ENCODE results near the gene KRTCAP3.
"Not testable (repeated sequence)": the region's sequence is repeated elsewhere in the genome, so short reads cannot be mapped to it uniquely, and the experiment has no call there.

KRTCAP3 gene

DNA sequence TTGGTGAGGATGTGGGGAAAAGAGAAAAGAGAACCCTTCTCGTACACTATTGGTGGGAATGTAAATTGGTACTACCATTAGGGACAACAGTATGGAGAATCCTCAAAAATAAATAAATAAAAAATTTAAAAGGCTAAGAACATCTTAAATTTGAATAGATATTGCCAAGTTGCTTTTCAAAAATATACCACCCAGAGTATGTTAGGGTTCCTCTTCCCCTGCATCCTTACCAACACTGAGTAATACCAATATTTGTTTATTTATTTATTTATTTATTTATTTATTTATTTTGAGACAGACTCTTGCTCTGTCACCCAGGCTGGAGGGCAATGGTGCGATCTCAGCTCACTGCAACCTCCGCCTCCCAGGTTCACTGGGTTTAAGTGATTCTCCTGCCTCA is 19.2 kb upstream of the KRTCAP3 start:
- peaks cover 4% of the 10 kb centered on the region for H3K4me1 Mint-ChIP-seq
- no peaks in the 10 kb centered on the region for H3K9me3 Mint-ChIP-seq
- H3K36me3 Mint-ChIP-seq = no peaks in the 10 kb centered on the region
- H3K4me3 Mint-ChIP-seq = no peak overlapping the region
- H3K27ac Mint-ChIP-seq = no peak overlapping the region
- DNase-seq (ENCODE audit: low spot score in 2 of 2) = no peak
- H3K27me3 Mint-ChIP-seq = no peaks in the 10 kb centered on the region
- no peak for ATAC-seq (ENCODE audit: low read depth)

DNA sequence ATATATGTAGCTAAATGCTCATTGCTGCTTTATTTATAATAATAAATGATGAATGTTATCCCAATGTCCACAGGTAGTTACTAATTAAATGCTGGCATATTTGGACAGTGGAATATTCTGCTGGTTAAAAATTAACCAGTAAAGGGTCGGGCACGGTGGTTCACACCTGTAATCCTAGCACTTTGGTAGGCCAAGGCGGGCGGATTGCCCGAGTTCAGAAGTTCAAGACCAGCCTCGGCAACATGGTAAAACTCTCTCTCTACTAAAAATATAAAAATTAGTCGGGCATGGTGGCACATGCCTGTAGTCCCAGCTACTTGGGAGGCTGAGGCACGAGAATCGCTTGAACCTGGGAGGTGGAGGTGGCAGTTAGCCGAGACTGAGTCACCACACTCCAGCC is 17.1 kb upstream of the KRTCAP3 start:
- H3K36me3 Mint-ChIP-seq; ATAC-seq (ENCODE audit: low read depth); H3K9me3 Mint-ChIP-seq; H3K27ac Mint-ChIP-seq; H3K4me3 Mint-ChIP-seq; DNase-seq (ENCODE audit: low spot score in 2 of 2); H3K27me3 Mint-ChIP-seq: not testable (repeated sequence)
- H3K4me1 Mint-ChIP-seq = peaks cover 13% of the 10 kb centered on the region

GRCh38 chr2:27427863-27428212 is 14.3 kb upstream of the KRTCAP3 start:
- Mint-ChIP-seq H3K4me1 (peaks cover 15% of the 10 kb centered on the region), H3K27ac (peak overlapping the region; percentile 93)
- no peak for ATAC-seq (ENCODE audit: low read depth)

GRCh38 chr2:27428213-27428977 is 13.8 kb upstream of the KRTCAP3 start, which contains the start of gene NRBP1:
NRBP1 (plus strand) TSS chr2:27428631; CDS start chr2:27433274, 4,643 bp downstream.
- H3K27ac Mint-ChIP-seq = peak within 1 kb of the TSS; percentile 93
- H3K27me3 Mint-ChIP-seq = no peaks in the 10 kb centered on the region
- H3K36me3 Mint-ChIP-seq = peaks cover 4% of the 10 kb centered on the region
- peak; percentile 87 to 90 for DNase-seq (ENCODE audit: low spot score in 2 of 2)
- H3K4me3 Mint-ChIP-seq = peak within 1 kb of the TSS; percentile 100
- no peaks in the 10 kb centered on the region for H3K9me3 Mint-ChIP-seq
- H3K4me1 Mint-ChIP-seq = peaks cover 19% of the 10 kb centered on the region
- peak; percentile 90 for ATAC-seq (ENCODE audit: low read depth)

More at GRCh38 chr2:27427863-27428212, 14.3 kb upstream of the KRTCAP3 start:
- no peaks in the 10 kb centered on the region for H3K36me3 Mint-ChIP-seq
- H3K27me3 Mint-ChIP-seq = no peaks in the 10 kb centered on the region
- H3K4me3 Mint-ChIP-seq = peak overlapping the region; percentile 100
- H3K9me3 Mint-ChIP-seq = no peaks in the 10 kb centered on the region
- DNase-seq (ENCODE audit: low spot score in 2 of 2) = no peak

DNA sequence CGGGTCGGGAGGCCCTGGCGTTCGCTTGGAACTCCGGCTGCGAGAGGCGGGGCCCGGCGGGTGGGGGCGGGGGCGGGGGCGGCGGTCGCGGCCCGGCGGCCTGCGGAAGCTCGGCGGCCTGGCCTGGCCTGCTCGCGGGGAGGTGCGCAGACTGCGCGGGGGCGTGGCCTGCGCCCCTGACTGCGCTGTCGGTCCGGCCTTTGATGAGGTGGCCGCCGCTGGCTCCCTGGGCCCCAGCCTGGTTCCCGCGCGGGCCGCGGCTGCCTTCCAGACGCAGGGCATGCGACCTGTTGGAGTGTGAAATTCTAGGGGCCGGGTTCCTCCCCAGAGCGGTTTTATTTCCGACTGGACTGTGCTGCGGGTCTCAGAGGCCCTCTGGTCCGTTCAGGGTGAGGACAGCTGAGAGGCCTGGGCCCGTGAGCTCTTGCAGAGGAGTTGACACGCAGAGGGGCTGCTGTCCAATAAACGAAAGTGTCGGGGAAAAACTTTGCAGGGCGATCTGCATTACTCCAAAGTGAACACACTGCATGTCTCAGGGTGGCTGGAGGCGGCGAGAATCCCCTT is 13.1 kb upstream of the KRTCAP3 start:
- no peak for DNase-seq (ENCODE audit: low spot score in 2 of 2)
- no peaks in the 10 kb centered on the region for H3K27me3 Mint-ChIP-seq
- H3K9me3 Mint-ChIP-seq = no peaks in the 10 kb centered on the region
- peak overlapping the region; percentile 89 for H3K4me3 Mint-ChIP-seq
- peaks cover 23% of the 10 kb centered on the region for H3K4me1 Mint-ChIP-seq
- H3K27ac Mint-ChIP-seq = peak overlapping the region; percentile 83
- peaks cover 10% of the 10 kb centered on the region for H3K36me3 Mint-ChIP-seq
- peak; percentile 63 for ATAC-seq (ENCODE audit: low read depth)

- peaks cover 29% of the 10 kb centered on the region for H3K36me3 Mint-ChIP-seq
- DNase-seq (ENCODE audit: low spot score in 2 of 2) = no peak
These were observed 10.8 kb upstream of the KRTCAP3 start for GRCh38 chr2:27431395-27431794.

GRCh38 chr2:27435628-27436027 is 6.6 kb upstream of the KRTCAP3 start:
- Mint-ChIP-seq H3K4me3 (no peak overlapping the region), H3K27ac (no peak overlapping the region), H3K4me1 (peaks cover 12% of the 10 kb centered on the region), H3K9me3 (no peaks in the 10 kb centered on the region), H3K36me3 (peaks cover 49% of the 10 kb centered on the region), H3K27me3 (no peaks in the 10 kb centered on the region)
- ATAC-seq (ENCODE audit: low read depth) (no peak), DNase-seq (ENCODE audit: low spot score in 2 of 2) (no peak)

More at GRCh38 chr2:27431395-27431794, 10.8 kb upstream of the KRTCAP3 start:
- H3K9me3 Mint-ChIP-seq = no peaks in the 10 kb centered on the region
- H3K27ac Mint-ChIP-seq = no peak overlapping the region
- no peak overlapping the region for H3K4me3 Mint-ChIP-seq
- ATAC-seq (ENCODE audit: low read depth) = no peak
- H3K27me3 Mint-ChIP-seq = no peaks in the 10 kb centered on the region
- H3K4me1 Mint-ChIP-seq = peaks cover 27% of the 10 kb centered on the region

GRCh38 chr2:27441226-27441926 is 805 bp upstream of the KRTCAP3 start:
- no peaks in the 10 kb centered on the region for H3K27me3 Mint-ChIP-seq
- peaks cover 5% of the 10 kb centered on the region for H3K4me1 Mint-ChIP-seq
- H3K27ac Mint-ChIP-seq = no peak overlapping the region
- H3K36me3 Mint-ChIP-seq = peaks cover 37% of the 10 kb centered on the region
- H3K9me3 Mint-ChIP-seq = no peaks in the 10 kb centered on the region
- no peak overlapping the region for H3K4me3 Mint-ChIP-seq
- DNase-seq (ENCODE audit: low spot score in 2 of 2) (no peak), ATAC-seq (ENCODE audit: low read depth) (no peak)

GRCh38 chr2:27442920-27443282 is 720 bp downstream of the KRTCAP3 start:
- no peak for DNase-seq (ENCODE audit: low spot score in 2 of 2)
- Mint-ChIP-seq H3K4me3 (peak overlapping the region; percentile 61), H3K27me3 (no peaks in the 10 kb centered on the region), H3K9me3 (no peaks in the 10 kb centered on the region), H3K36me3 (peaks cover 37% of the 10 kb centered on the region), H3K4me1 (peaks cover 5% of the 10 kb centered on the region), H3K27ac (peak overlapping the region; percentile 42)
- ATAC-seq (ENCODE audit: low read depth) = no peak

GRCh38 chr2:27445155-27445554 is 3.0 kb downstream of the KRTCAP3 start:
- Mint-ChIP-seq H3K27ac (peak overlapping the region; percentile 7), H3K36me3 (peaks cover 32% of the 10 kb centered on the region), H3K4me1 (peaks cover 5% of the 10 kb centered on the region), H3K27me3 (no peaks in the 10 kb centered on the region), H3K4me3 (no peak overlapping the region), H3K9me3 (no peaks in the 10 kb centered on the region)
- DNase-seq (ENCODE audit: low spot score in 2 of 2) = no peak
- no peak for ATAC-seq (ENCODE audit: low read depth)

GRCh38 chr2:27445615-27446014 is 3.4 kb downstream of the KRTCAP3 start:
- Mint-ChIP-seq H3K27me3 (no peaks in the 10 kb centered on the region), H3K4me3 (no peak overlapping the region), H3K27ac (peak overlapping the region; percentile 7), H3K36me3 (peaks cover 28% of the 10 kb centered on the region), H3K4me1 (peaks cover 5% of the 10 kb centered on the region), H3K9me3 (no peaks in the 10 kb centered on the region)
- DNase-seq (ENCODE audit: low spot score in 2 of 2) = no peak
- ATAC-seq (ENCODE audit: low read depth) = no peak

- no peak overlapping the region for H3K4me3 Mint-ChIP-seq
- H3K36me3 Mint-ChIP-seq = peaks cover 26% of the 10 kb centered on the region
- peaks cover 5% of the 10 kb centered on the region for H3K4me1 Mint-ChIP-seq
- no peak for ATAC-seq (ENCODE audit: low read depth)
- H3K27me3 Mint-ChIP-seq = no peaks in the 10 kb centered on the region
- H3K9me3 Mint-ChIP-seq = no peaks in the 10 kb centered on the region
- no peak overlapping the region for H3K27ac Mint-ChIP-seq
- no peak for DNase-seq (ENCODE audit: low spot score in 2 of 2)
These were observed 3.9 kb downstream of the KRTCAP3 start for GRCh38 chr2:27446057-27446456.

DNA sequence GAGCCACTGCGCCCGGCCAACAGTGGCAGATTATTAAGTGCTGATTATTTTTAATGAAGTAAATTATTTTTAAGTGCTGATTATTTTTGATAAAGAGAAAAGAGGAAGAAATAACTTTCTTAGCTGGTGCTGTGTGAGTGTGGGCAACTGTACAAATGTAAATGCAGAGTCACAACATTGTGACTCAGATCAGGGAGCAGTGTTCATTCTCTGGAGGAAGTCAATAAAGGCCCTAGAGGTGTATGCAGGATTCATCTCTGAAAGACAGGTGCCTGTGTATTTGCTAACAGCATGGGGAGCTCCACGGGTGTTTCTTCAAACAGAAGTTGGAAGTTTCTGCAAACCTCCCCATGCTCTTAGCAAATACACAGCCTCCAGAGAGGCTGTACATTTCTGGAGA is 6.2 kb downstream of the KRTCAP3 start:
- Mint-ChIP-seq H3K4me3 (no peak overlapping the region), H3K9me3 (no peaks in the 10 kb centered on the region), H3K36me3 (peaks cover 18% of the 10 kb centered on the region), H3K27ac (no peak overlapping the region), H3K27me3 (no peaks in the 10 kb centered on the region), H3K4me1 (peaks cover under 1% of the 10 kb centered on the region)
- DNase-seq (ENCODE audit: low spot score in 2 of 2) (no peak), ATAC-seq (ENCODE audit: low read depth) (no peak)

DNA sequence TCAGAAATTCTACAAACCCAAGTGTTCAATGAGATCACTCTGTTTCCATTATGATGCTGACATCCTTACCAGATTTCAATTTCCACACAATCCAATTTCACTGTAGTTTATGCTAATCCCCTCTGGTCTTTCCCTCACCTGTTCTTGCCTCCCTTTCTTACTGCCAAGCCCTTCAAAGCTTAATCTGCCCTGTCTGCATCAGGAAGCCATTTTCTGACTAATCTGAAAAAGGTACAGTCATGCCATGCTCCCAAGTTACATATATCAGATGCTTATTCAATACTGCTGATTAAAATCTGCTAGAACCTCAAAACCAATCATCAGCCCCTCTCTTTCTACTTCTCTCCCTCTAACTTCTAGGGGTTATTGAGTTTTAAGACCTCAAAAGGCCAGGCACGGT is 8.9 kb downstream of the KRTCAP3 start:
- Mint-ChIP-seq H3K27me3 (no peaks in the 10 kb centered on the region), H3K4me3 (no peak overlapping the region), H3K27ac (no peak overlapping the region), H3K4me1 (no peaks in the 10 kb centered on the region), H3K9me3 (no peaks in the 10 kb centered on the region), H3K36me3 (peaks cover 24% of the 10 kb centered on the region)
- ATAC-seq (ENCODE audit: low read depth) (no peak), DNase-seq (ENCODE audit: low spot score in 2 of 2) (no peak)
